IPS-18c (cell line): ENCODE measurements around the gene OSBPL8.

Source experiments
- H3K4me3 ChIP-seq: 2 replicates; pipeline ENCODE4 v1.7.0; 2013; ENCODE audit warnings: low read depth, mild to moderate bottlenecking, low read length, moderate library complexity; ENCODE audit not compliant: insufficient read depth
- H3K9me3 ChIP-seq: one replicate; pipeline ENCODE4 v1.6.1; 2013; ENCODE audit warnings: mild to moderate bottlenecking, low read length, moderate library complexity; ENCODE audit not compliant: control insufficient read depth, insufficient read depth

Gene OSBPL8

GRCh38 chr12:76560086-76560491, 518 bp upstream of the OSBPL8 start:
- Histone ChIP-seq H3K4me3 (peak overlapping the region; percentile 94), H3K9me3 (no peaks in the 10 kb centered on the region)

GRCh38 chr12:76558684-76559399, 729 bp downstream of the OSBPL8 start:
- peak overlapping the region; percentile 94 for H3K4me3 ChIP-seq

GRCh38 chr12:76556368-76556767, 3.2 kb downstream of the OSBPL8 start:
- no peak overlapping the region for H3K4me3 ChIP-seq
- no peaks in the 10 kb centered on the region for H3K9me3 ChIP-seq

More at GRCh38 chr12:76558684-76559399, 729 bp downstream of the OSBPL8 start:
- no peaks in the 10 kb centered on the region for H3K9me3 ChIP-seq

- H3K9me3 ChIP-seq = no peaks in the 10 kb centered on the region
- no peak overlapping the region for H3K4me3 ChIP-seq
Measured at GRCh38 chr12:76555797-76556196, 3.8 kb downstream of the OSBPL8 start.

- Histone ChIP-seq H3K4me3 (no peak overlapping the region), H3K9me3 (no peaks in the 10 kb centered on the region)
Measured at GRCh38 chr12:76555231-76555767, 4.3 kb downstream of the OSBPL8 start.

GRCh38 chr12:76554405-76555230, 5.0 kb downstream of the OSBPL8 start:
- no peaks in the 10 kb centered on the region for H3K9me3 ChIP-seq
- no peak overlapping the region for H3K4me3 ChIP-seq

- Histone ChIP-seq H3K9me3 (no peaks in the 10 kb centered on the region), H3K4me3 (no peak overlapping the region)
Measured at GRCh38 chr12:76552343-76552938, 7.1 kb downstream of the OSBPL8 start.

- Histone ChIP-seq H3K9me3 (no peaks in the 10 kb centered on the region), H3K4me3 (no peak overlapping the region)
Measured at GRCh38 chr12:76551482-76551888, 8.1 kb downstream of the OSBPL8 start.

- no peaks in the 10 kb centered on the region for H3K9me3 ChIP-seq
- no peak overlapping the region for H3K4me3 ChIP-seq
Measured at GRCh38 chr12:76549131-76549530, 10.4 kb downstream of the OSBPL8 start.

- H3K9me3 ChIP-seq = no peaks in the 10 kb centered on the region
- no peak overlapping the region for H3K4me3 ChIP-seq
Measured at GRCh38 chr12:76548222-76548837, 11.2 kb downstream of the OSBPL8 start.

GRCh38 chr12:76547526-76547925, 12.0 kb downstream of the OSBPL8 start:
- Histone ChIP-seq H3K9me3 (no peaks in the 10 kb centered on the region), H3K4me3 (no peak overlapping the region)

GRCh38 chr12:76546889-76547288, 12.7 kb downstream of the OSBPL8 start:
- H3K4me3 ChIP-seq = no peak overlapping the region
- H3K9me3 ChIP-seq = no peaks in the 10 kb centered on the region

- Histone ChIP-seq H3K4me3 (no peak overlapping the region), H3K9me3 (no peaks in the 10 kb centered on the region)
Measured at GRCh38 chr12:76545486-76545885, 14.1 kb downstream of the OSBPL8 start.

GRCh38 chr12:76544601-76545261, 14.8 kb downstream of the OSBPL8 start:
- no peaks in the 10 kb centered on the region for H3K9me3 ChIP-seq
- no peak overlapping the region for H3K4me3 ChIP-seq

- H3K4me3 ChIP-seq = no peak overlapping the region
- H3K9me3 ChIP-seq = no peaks in the 10 kb centered on the region
Measured at GRCh38 chr12:76543813-76544347, 15.7 kb downstream of the OSBPL8 start.

GRCh38 chr12:76542908-76543307, 16.7 kb downstream of the OSBPL8 start:
- no peak overlapping the region for H3K4me3 ChIP-seq
- H3K9me3 ChIP-seq = no peaks in the 10 kb centered on the region

GRCh38 chr12:76539727-76540126, 19.8 kb downstream of the OSBPL8 start:
- H3K4me3 ChIP-seq = no peak overlapping the region
- H3K9me3 ChIP-seq = no peaks in the 10 kb centered on the region
